ENCODE measurements around the gene PDE1A. TPM values are rescaled to one million over a fixed set of nuclear protein-coding genes. Genes with fewer than 3 reads are reported as not detected.

Gene PDE1A
- total RNA-seq, 2 experiments from 2014 or later = not detected

DNA sequence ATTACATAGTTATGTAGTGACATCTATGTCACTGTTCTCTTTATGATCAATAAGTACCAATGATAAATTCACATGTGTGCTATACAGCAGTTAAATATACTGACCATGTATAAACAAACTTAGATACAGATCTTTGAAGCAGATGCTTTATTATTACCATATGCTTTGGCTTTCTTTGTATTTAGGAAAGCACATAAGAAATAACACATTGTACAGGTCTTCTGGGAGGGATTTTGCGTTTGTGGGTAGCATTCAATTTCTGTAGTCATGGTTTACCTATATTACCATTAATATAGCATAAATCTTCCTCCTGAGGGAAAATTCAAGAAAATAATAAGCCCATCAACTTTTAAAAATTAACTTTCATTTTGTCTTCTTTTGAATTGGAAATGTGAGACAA, 1.6 kb upstream of the PDE1A start:
- TF ChIP-seq, protein P1, sequence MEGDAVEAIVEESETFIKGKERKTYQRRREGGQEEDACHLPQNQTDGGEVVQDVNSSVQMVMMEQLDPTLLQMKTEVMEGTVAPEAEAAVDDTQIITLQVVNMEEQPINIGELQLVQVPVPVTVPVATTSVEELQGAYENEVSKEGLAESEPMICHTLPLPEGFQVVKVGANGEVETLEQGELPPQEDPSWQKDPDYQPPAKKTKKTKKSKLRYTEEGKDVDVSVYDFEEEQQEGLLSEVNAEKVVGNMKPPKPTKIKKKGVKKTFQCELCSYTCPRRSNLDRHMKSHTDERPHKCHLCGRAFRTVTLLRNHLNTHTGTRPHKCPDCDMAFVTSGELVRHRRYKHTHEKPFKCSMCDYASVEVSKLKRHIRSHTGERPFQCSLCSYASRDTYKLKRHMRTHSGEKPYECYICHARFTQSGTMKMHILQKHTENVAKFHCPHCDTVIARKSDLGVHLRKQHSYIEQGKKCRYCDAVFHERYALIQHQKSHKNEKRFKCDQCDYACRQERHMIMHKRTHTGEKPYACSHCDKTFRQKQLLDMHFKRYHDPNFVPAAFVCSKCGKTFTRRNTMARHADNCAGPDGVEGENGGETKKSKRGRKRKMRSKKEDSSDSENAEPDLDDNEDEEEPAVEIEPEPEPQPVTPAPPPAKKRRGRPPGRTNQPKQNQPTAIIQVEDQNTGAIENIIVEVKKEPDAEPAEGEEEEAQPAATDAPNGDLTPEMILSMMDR (IDR thresholded peaks at IDR 0.05) = no peak
- DNase-seq (no peak), ATAC-seq (ENCODE audit: poor library complexity) (no peak)
- Histone ChIP-seq H3K27me3 (ENCODE audit: control insufficient read depth in 1 of 2, insufficient read depth in 2 of 2, low read length in 2 of 2) (no peaks in the 10 kb centered on the region), H3K4me1 (ENCODE audit: insufficient read depth, low read length) (no peaks in the 10 kb centered on the region), H3K9me3 (ENCODE audit: control insufficient read depth in 1 of 2, insufficient read depth in 1 of 2, low read length in 2 of 2) (no peaks in the 10 kb centered on the region), H3K36me3 (ENCODE audit: insufficient read depth, low read length) (no peaks in the 10 kb centered on the region), H3K4me3 (ENCODE audit: low read length) (no peak overlapping the region), H3K27ac (ENCODE audit: low read depth in 1 of 2, low read length in 2 of 2) (no peak overlapping the region)
- no peaks in the 10 kb centered on the region for H3K4me1 Mint-ChIP-seq (ENCODE audit: low read depth)
- H3K4me3 Mint-ChIP-seq = no peak overlapping the region
- no peaks in the 10 kb centered on the region for H3K36me3 Mint-ChIP-seq (ENCODE audit: low read depth)
- POLR2A ChIA-PET = no interaction called here
- CTCF ChIA-PET = no interaction called here
- intact Hi-C loops (cut with DNase I, micrococcal nuclease) = no loop called here
- H3K27me3 Mint-ChIP-seq = no peaks in the 10 kb centered on the region
- no peaks in the 10 kb centered on the region for H3K9me3 Mint-ChIP-seq
- H3K27ac Mint-ChIP-seq = no peak overlapping the region

- Histone ChIP-seq H3K9me3 (ENCODE audit: control insufficient read depth in 1 of 2, insufficient read depth in 1 of 2, low read length in 2 of 2) (no peaks in the 10 kb centered on the region), H3K4me1 (ENCODE audit: insufficient read depth, low read length) (no peaks in the 10 kb centered on the region), H3K27ac (ENCODE audit: low read depth in 1 of 2, low read length in 2 of 2) (no peak overlapping the region), H3K27me3 (ENCODE audit: control insufficient read depth in 1 of 2, insufficient read depth in 2 of 2, low read length in 2 of 2) (no peaks in the 10 kb centered on the region), H3K4me3 (ENCODE audit: low read length) (no peak overlapping the region), H3K36me3 (ENCODE audit: insufficient read depth, low read length) (no peaks in the 10 kb centered on the region)
- ATAC-seq (ENCODE audit: poor library complexity) (no peak), DNase-seq (no peak)
- CTCF ChIA-PET = no interaction called here
- Mint-ChIP-seq H3K36me3 (ENCODE audit: low read depth) (no peaks in the 10 kb centered on the region), H3K4me3 (no peak overlapping the region), H3K9me3 (no peaks in the 10 kb centered on the region), H3K27me3 (no peaks in the 10 kb centered on the region), H3K4me1 (ENCODE audit: low read depth) (no peaks in the 10 kb centered on the region), H3K27ac (no peak overlapping the region)
- TF ChIP-seq, protein P1 (IDR thresholded peaks at IDR 0.05) = no peak
- intact Hi-C loops (cut with DNase I, micrococcal nuclease) = no loop called here
- POLR2A ChIA-PET = no interaction called here
Measured at GRCh38 chr2:182426082-182426917, 536 bp downstream of the PDE1A start.

- intact Hi-C loops (cut with DNase I, micrococcal nuclease) = no loop called here
- Mint-ChIP-seq H3K9me3 (no peaks in the 10 kb centered on the region), H3K36me3 (ENCODE audit: low read depth) (no peaks in the 10 kb centered on the region), H3K4me1 (ENCODE audit: low read depth) (no peaks in the 10 kb centered on the region), H3K27ac (no peak overlapping the region), H3K4me3 (no peak overlapping the region), H3K27me3 (no peaks in the 10 kb centered on the region)
- ChIA-PET POLR2A (no interaction called here), CTCF (no interaction called here)
- no peaks in the 10 kb centered on the region for H3K9me3 ChIP-seq (ENCODE audit: control insufficient read depth in 1 of 2, insufficient read depth in 1 of 2, low read length in 2 of 2)
- H3K4me1 ChIP-seq (ENCODE audit: insufficient read depth, low read length) = no peaks in the 10 kb centered on the region
- DNase-seq = no peak
- no peaks in the 10 kb centered on the region for H3K27me3 ChIP-seq (ENCODE audit: control insufficient read depth in 1 of 2, insufficient read depth in 2 of 2, low read length in 2 of 2)
- no peaks in the 10 kb centered on the region for H3K36me3 ChIP-seq (ENCODE audit: insufficient read depth, low read length)
- no peak overlapping the region for H3K27ac ChIP-seq (ENCODE audit: low read depth in 1 of 2, low read length in 2 of 2)
- TF ChIP-seq, protein P1 (IDR thresholded peaks at IDR 0.05) = no peak
- H3K4me3 ChIP-seq (ENCODE audit: low read length) = no peak overlapping the region
- ATAC-seq (ENCODE audit: poor library complexity) = no peak
Measured at GRCh38 chr2:182422864-182423263, 4.0 kb downstream of the PDE1A start.
